Hypothalamus (tissue), 51 donors: ENCODE results near the gene SCLT1.
"Not testable (repeated sequence)": the region's sequence is repeated elsewhere in the genome, so short reads cannot be mapped to it uniquely, and the experiment has no call there.

Experiments used
- DNase-seq, 51 donors: peaks; one replicate each; lab custom pipeline; 2025; lab: John Stamatoyannopoulos, UW

SCLT1 gene

GRCh38 chr4:129080129-129080528 is 13.2 kb downstream of the SCLT1 start:
- no peak for DNase-seq

- DNase-seq: no peak
These were observed 16.0 kb downstream of the SCLT1 start for GRCh38 chr4:129077326-129077725.

GRCh38 chr4:129069537-129069936 is 23.8 kb downstream of the SCLT1 start:
- not testable (repeated sequence) for DNase-seq

GRCh38 chr4:129064717-129065116 is 28.6 kb downstream of the SCLT1 start:
- DNase-seq: no peak

- DNase-seq: no peak
These were observed 29.7 kb downstream of the SCLT1 start for GRCh38 chr4:129063640-129064039.

- DNase-seq: no peak
These were observed 30.8 kb downstream of the SCLT1 start for GRCh38 chr4:129062580-129062979.

- no peak for DNase-seq
These were observed 34.3 kb downstream of the SCLT1 start for GRCh38 chr4:129059028-129059427.

- DNase-seq: no peak
These were observed 47.0 kb downstream of the SCLT1 start for GRCh38 chr4:129046055-129046959.

- no peak for DNase-seq
These were observed 49.8 kb downstream of the SCLT1 start for GRCh38 chr4:129043523-129043922.

- DNase-seq: no peak
These were observed 52.9 kb downstream of the SCLT1 start for GRCh38 chr4:129040471-129040870.

GRCh38 chr4:129037093-129037492 is 56.2 kb downstream of the SCLT1 start:
- no peak for DNase-seq

GRCh38 chr4:129014566-129015509 is 78.5 kb downstream of the SCLT1 start:
- DNase-seq: no peak

- no peak for DNase-seq
These were observed 85.2 kb downstream of the SCLT1 start for GRCh38 chr4:129008096-129008495.

- DNase-seq: no peak
These were observed 106.4 kb downstream of the SCLT1 start for GRCh38 chr4:128986908-128987307.

GRCh38 chr4:128986019-128986418 is 107.3 kb downstream of the SCLT1 start:
- DNase-seq: no peak

GRCh38 chr4:128983771-128984485 is 109.4 kb downstream of the SCLT1 start:
- no peak for DNase-seq

- no peak for DNase-seq
These were observed 112.0 kb downstream of the SCLT1 start for GRCh38 chr4:128981377-128981776.

- DNase-seq: no peak
These were observed 112.5 kb downstream of the SCLT1 start for GRCh38 chr4:128980816-128981326.

- DNase-seq: no peak
These were observed 113.4 kb downstream of the SCLT1 start for GRCh38 chr4:128979934-128980333.

- no peak for DNase-seq
These were observed 114.4 kb downstream of the SCLT1 start for GRCh38 chr4:128978985-128979384.
